H1 (cell line): Measurements from ENCODE around the gene LTBP3. TPM values are rescaled to one million over a fixed set of nuclear protein-coding genes. Genes with fewer than 3 reads are reported as not detected.

Experiments used
- CTCF ChIA-PET: fragments of 300-600 bp; sonication (Branson Sonifier 250); formaldehyde crosslinking; loops from one replicate; lab custom pipeline; 2021; ENCODE audit not compliant: partially characterized antibody; lab: Charles Lee
- POLR2A ChIA-PET: fragments of 300-600 bp; sonication (Branson Sonifier 250); formaldehyde crosslinking; loops from one replicate; lab custom pipeline; 2021; ENCODE audit warnings: inconsistent platforms; ENCODE audit not compliant: partially characterized antibody; lab: Charles Lee
- DNase-seq, 2 experiments: peaks; one replicate each; pipeline versions ENCODE4 v3.0.0 to v3.0.0-alpha.2; 2010 to 2022; ENCODE audit warnings: low spot score in 2 of 2, low read depth in 1 of 2, mixed read lengths in 1 of 2
- FAIRE-seq: peaks from 2 replicates; lab custom pipeline; 2011; peaks lifted over from hg19 to GRCh38; lab: Jason Lieb, UNC
- H2AFZ ChIP-seq: 2 replicates; pipeline ENCODE4 v1.8.1; 2012; ENCODE audit warnings: low read length, inconsistent platforms
- H2AK5ac ChIP-seq: 2 replicates; pipeline ENCODE4 v1.6.1; 2013; ENCODE audit warnings: low read depth, low read length
- H2BK120ac ChIP-seq: replicated peaks from 2 replicates; pipeline ENCODE3; 2013; ENCODE audit warnings: low read depth, low read length, inconsistent platforms
- H2BK12ac ChIP-seq: 2 replicates; pipeline ENCODE4 v1.6.1; 2013; ENCODE audit warnings: low read depth, low read length
- H2BK15ac ChIP-seq: 2 replicates; pipeline ENCODE4 v1.6.1; 2013; ENCODE audit warnings: low read length
- H2BK20ac ChIP-seq: 2 replicates; pipeline ENCODE4 v1.6.1; 2013; ENCODE audit warnings: low read length
- H2BK5ac ChIP-seq: 2 replicates; pipeline ENCODE4 v1.6.1; 2013; ENCODE audit warnings: low read depth, low read length
- H3K14ac ChIP-seq: 2 replicates; pipeline ENCODE4 v1.6.1; 2013; ENCODE audit warnings: inconsistent platforms; ENCODE audit not compliant: insufficient read length
- H3K18ac ChIP-seq: 2 replicates; pipeline ENCODE4 v1.6.1; 2013; ENCODE audit warnings: low read length; ENCODE audit errors: extremely low read depth
- H3K23ac ChIP-seq: 2 replicates; pipeline ENCODE4 v1.6.1; 2013; ENCODE audit warnings: inconsistent platforms; ENCODE audit not compliant: insufficient read length
- H3K23me2 ChIP-seq: 2 replicates; pipeline ENCODE4 v1.6.1; 2013; ENCODE audit warnings: low read depth, low read length
- H3K27ac ChIP-seq: 2 replicates; pipeline ENCODE4 v1.6.1; 2011; ENCODE audit warnings: low read depth, low read length, inconsistent platforms
- H3K27me3 ChIP-seq, 4 experiments: replicated peaks in 1 of 4; 1 replicate in 1 of 4; 2 replicates in 3 of 4; pipeline versions ENCODE4 v1.6.1 to v1.8.1; 2011 to 2013; ENCODE audit warnings: low read length in 3 of 4, mild to moderate bottlenecking in 3 of 4, inconsistent platforms in 2 of 4, mixed read lengths in 2 of 4, moderate library complexity in 1 of 4; ENCODE audit not compliant: control insufficient read depth in 3 of 4, insufficient read depth in 3 of 4; ENCODE audit errors: extremely low read depth in 1 of 4
- H3K36me3 ChIP-seq, 4 experiments: 2 replicates each; pipeline versions ENCODE4 v1.6.1 to v1.8.1; 2011 to 2013; ENCODE audit warnings: mild to moderate bottlenecking in 4 of 4, low read length in 3 of 4, moderate library complexity in 2 of 4, control low read depth in 1 of 4, inconsistent platforms in 1 of 4; ENCODE audit not compliant: insufficient read depth in 4 of 4, control insufficient read depth in 2 of 4
- H3K4ac ChIP-seq: replicated peaks from 2 replicates; pipeline ENCODE3; 2013; ENCODE audit warnings: low read length, low read depth, mixed read lengths, inconsistent platforms; ENCODE audit not compliant: insufficient read length
- H3K4me1 ChIP-seq, 4 experiments: replicated peaks in 1 of 4; 1 replicate in 1 of 4; 2 replicates in 3 of 4; pipeline versions ENCODE4 v1.6.1 to v1.8.1; 2011 to 2013; ENCODE audit warnings: low read length in 3 of 4, inconsistent platforms in 2 of 4, mixed read lengths in 1 of 4; ENCODE audit not compliant: insufficient read depth in 4 of 4, control insufficient read depth in 3 of 4
- H3K4me2 ChIP-seq, 2 experiments: 2 replicates each; pipeline versions ENCODE4 v1.6.1 to v1.8.1; 2011 to 2013; ENCODE audit warnings: low read depth in 2 of 2, low read length in 2 of 2, control low read depth in 1 of 2, inconsistent platforms in 1 of 2, mild to moderate bottlenecking in 1 of 2; ENCODE audit not compliant: insufficient read depth in 1 of 2
- H3K4me3 ChIP-seq, 4 experiments: fragments of 200-600, 300-600 bp in 1 of 4; sonication (generic), shearing (Covaris generic), sonication (Bioruptor Twin) in 1 of 4; 2 replicates each; pipeline versions ENCODE4 v1.5.1 to v1.8.1; 2011 to 2016; ENCODE audit warnings: low read length in 4 of 4, low read depth in 3 of 4, control low read depth in 2 of 4, inconsistent platforms in 2 of 4, mild to moderate bottlenecking in 2 of 4, mixed read lengths in 1 of 4, moderate library complexity in 1 of 4; ENCODE audit not compliant: insufficient read depth in 2 of 4; ENCODE audit errors: extremely low read depth in 1 of 4
- H3K56ac ChIP-seq: replicated peaks from 2 replicates; pipeline ENCODE3; 2013; ENCODE audit warnings: low read depth, mild to moderate bottlenecking, mixed read lengths, low read length, inconsistent platforms; ENCODE audit not compliant: insufficient read length
- H3K79me1 ChIP-seq: 2 replicates; pipeline ENCODE4 v1.6.1; 2013; ENCODE audit warnings: low read depth, low read length, control low read depth
- H3K79me2 ChIP-seq, 2 experiments: 2 replicates each; pipeline versions ENCODE4 v1.6.1 to v1.8.1; 2012 to 2013; ENCODE audit warnings: low read length in 2 of 2, mild to moderate bottlenecking in 2 of 2, inconsistent platforms in 1 of 2; ENCODE audit not compliant: insufficient read depth in 2 of 2, control insufficient read depth in 1 of 2
- H3K9ac ChIP-seq, 4 experiments: replicated peaks in 1 of 4; 1 replicate in 1 of 4; 2 replicates in 3 of 4; pipeline versions ENCODE4 v1.6.1 to v1.8.1; 2011 to 2013; ENCODE audit warnings: low read depth in 3 of 4, low read length in 3 of 4, control low read depth in 2 of 4, mild to moderate bottlenecking in 2 of 4, moderate library complexity in 2 of 4, inconsistent platforms in 1 of 4; ENCODE audit errors: extremely low read depth in 1 of 4
- H3K9me3 ChIP-seq, 2 experiments: 2 replicates each; pipeline versions ENCODE4 v1.6.1 to v1.8.1; 2012 to 2013; ENCODE audit warnings: mild to moderate bottlenecking in 2 of 2, moderate library complexity in 2 of 2, control low read depth in 1 of 2, inconsistent platforms in 1 of 2, low read depth in 1 of 2, low read length in 1 of 2, mixed read lengths in 1 of 2; ENCODE audit not compliant: insufficient read depth in 2 of 2
- H4K20me1 ChIP-seq, 2 experiments: replicated peaks in 1 of 2; 2 replicates each; pipeline versions ENCODE3 to v1.8.1; 2011 to 2013; ENCODE audit warnings: inconsistent platforms in 2 of 2, low read length in 2 of 2, mild to moderate bottlenecking in 1 of 2; ENCODE audit not compliant: insufficient read depth in 2 of 2, control insufficient read depth in 1 of 2
- H4K5ac ChIP-seq: 2 replicates; pipeline ENCODE4 v1.6.1; 2013; ENCODE audit warnings: low read length, low read depth, mixed read lengths, inconsistent platforms; ENCODE audit not compliant: insufficient read length
- H4K8ac ChIP-seq: 2 replicates; pipeline ENCODE4 v1.8.0; 2013; ENCODE audit warnings: mild to moderate bottlenecking, moderate library complexity, low read length, inconsistent platforms; ENCODE audit not compliant: insufficient read depth; ENCODE audit errors: extremely low read depth
- H4K91ac ChIP-seq: replicated peaks from 2 replicates; pipeline ENCODE3; 2013; ENCODE audit warnings: low read length, mixed read lengths, inconsistent platforms; ENCODE audit not compliant: insufficient read length
- ASH2L ChIP-seq: fragments of 200-600, 300-600 bp; sonication (generic); IDR thresholded peaks from one replicate; pipeline ENCODE4 v1.7.1; 2017; ENCODE audit warnings: low read length
- CHD2 ChIP-seq: IDR thresholded peaks from 2 replicates; pipeline ENCODE4 v1.6.1; 2012; ENCODE audit warnings: low read length, improper control_type of control experiment
- CREB1 ChIP-seq: IDR thresholded peaks from 2 replicates; pipeline ENCODE4 v1.6.1; 2012; ENCODE audit warnings: inconsistent platforms
- CTCF ChIP-seq, 3 experiments: IDR thresholded peaks; 1 replicate in 2 of 3; 2 replicates in 1 of 3; pipeline versions ENCODE4 v1.5.1 to v1.6.1; 2011; ENCODE audit warnings: low read length in 3 of 3, mild to moderate bottlenecking in 3 of 3, inconsistent platforms in 2 of 3, low read depth in 1 of 3, moderate library complexity in 1 of 3; ENCODE audit not compliant: insufficient read depth in 1 of 3; ENCODE audit errors: control extremely low read depth in 1 of 3
- GABPA ChIP-seq: IDR thresholded peaks from 2 replicates; pipeline ENCODE4 v1.6.1; 2011; ENCODE audit warnings: mild to moderate bottlenecking, low read length, moderate library complexity, borderline replicate concordance; ENCODE audit not compliant: insufficient read depth
- NANOG ChIP-seq: IDR thresholded peaks from 2 replicates; pipeline ENCODE4 v1.6.1; 2011; ENCODE audit warnings: low read length, low read depth, mild to moderate bottlenecking, inconsistent platforms; ENCODE audit not compliant: insufficient read depth, poor library complexity, severe bottlenecking
- POLR2A ChIP-seq, 2 experiments: IDR thresholded peaks; 1 replicate in 1 of 2; 2 replicates in 1 of 2; pipeline ENCODE4 v1.6.1; 2011; ENCODE audit warnings: low read depth in 2 of 2, low read length in 2 of 2, mild to moderate bottlenecking in 2 of 2; ENCODE audit errors: control extremely low read depth in 1 of 2
- RBBP5 ChIP-seq: IDR thresholded peaks from 2 replicates; pipeline ENCODE4 v1.7.1; 2012; ENCODE audit warnings: low read depth, mild to moderate bottlenecking, inconsistent platforms, low read length, moderate library complexity, borderline replicate concordance
- RFX5 ChIP-seq: IDR thresholded peaks from 2 replicates; pipeline ENCODE4 v1.6.1; 2011; ENCODE audit warnings: low read depth, low read length, improper control_type of control experiment, borderline replicate concordance
- USF2 ChIP-seq: IDR thresholded peaks from 2 replicates; pipeline ENCODE4 v1.6.1; 2011; ENCODE audit warnings: low read length, improper control_type of control experiment
- WGBS, 2 experiments: shearing (Covaris generic) in 1 of 2; methylation state at CpG; one replicate each; pipeline versions ENCODE4 v1.1.6 to v1.1.7; 2013 to 2015; ENCODE audit warnings: low lambda C conversion rate in 2 of 2, mixed read lengths in 2 of 2, inconsistent platforms in 1 of 2, low coverage in 1 of 2, missing lambda C conversion rate in 1 of 2; ENCODE audit not compliant: insufficient replicate concordance in 2 of 2, insufficient coverage in 1 of 2, insufficient read length in 1 of 2; ENCODE audit errors: extremely low coverage in 1 of 2, missing lambda C conversion rate in 1 of 2; 5-methylcytosine and 5-hydroxymethylcytosine counted together
- polyA plus RNA-seq, 7 experiments: library from polyadenylated mRNA; depleted of rRNA in 3 of 7; stranded (reverse) in 5 of 7; unstranded in 2 of 7; fragments of >200 nt in 5 of 7; fragments of 200-250 nt in 2 of 7; gene quantifications; 1 replicate in 5 of 7; 2 replicates in 1 of 7; 4 replicates in 1 of 7; pipeline versions ENCODE4 v1.2.1 to v1.2.3, GENCODE V29; 2011 to 2013; ENCODE audit warnings: missing spikeins in 2 of 7, mixed read lengths in 2 of 7
- total RNA-seq: library from RNA; stranded (reverse); fragmentation: NEBNext Ultra II Directional; extraction: Animal tissue kit (Norgen Biotek cat#: 25700); gene quantifications from 2 replicates; pipeline ENCODE4 v1.2.1, GENCODE V29; 2021

Gene LTBP3
- total and polyA plus RNA-seq, 2 of the 8 experiments (the other 6 are each of a cell fraction or from before 2014, with no cell fraction given): 12.8 to 17.8 TPM

GRCh38 chr11:65584106-65584505 lies 25.9 kb upstream of the LTBP3 start:
- Histone ChIP-seq H3K4me2 (peak overlapping the region in 1 of 2 experiments; percentile 54; a peak in 1 of 4 replicates), H3K23me2 (peaks cover 3% of the 10 kb centered on the region; the same call in 1 of the 2 replicates), H2BK12ac (no peak overlapping the region), H3K14ac (no peak overlapping the region), H2BK5ac (no peak overlapping the region), H3K9ac (no peak overlapping the region), H3K23ac (no peak overlapping the region), H3K4me1 (peaks cover 0 to 22% (median 6%) of the 10 kb centered on the region in 4 experiments; a peak in 6 of 7 replicates), H4K5ac (no peak overlapping the region), H3K18ac (no peak overlapping the region), H2AFZ (no peak overlapping the region), H3K56ac (no peak overlapping the region), H4K20me1 (peaks cover 0 to 2% of the 10 kb centered on the region in 2 experiments), H2BK120ac (no peak overlapping the region), H2BK15ac (0 out of 2 replicates have a peak overlapping the region, but pooled peaks have one; percentile 66), H3K27me3 (peaks cover 20 to 47% (median 39%) of the 10 kb centered on the region in 4 experiments; a peak in 6 of 7 replicates), H3K27ac (no peak overlapping the region), H3K9me3 (no peaks in the 10 kb centered on the region), H4K91ac (no peak overlapping the region), H3K79me2 (no peaks in the 10 kb centered on the region), H2BK20ac (no peak overlapping the region), H2AK5ac (peak overlapping the region; percentile 86), H3K4me3 (no peak overlapping the region), H3K79me1 (no peaks in the 10 kb centered on the region), H3K36me3 (no peaks in the 10 kb centered on the region), H3K4ac (no peak overlapping the region), H4K8ac (no peak overlapping the region; the same call in 1 of the 2 replicates)
- CTCF ChIA-PET: interaction anchor here (0.5 to 14.5 kb wide), 5 partner anchors 9 to 895 kb away, joined by 3 to 162 read pairs (median 5); partner anchors contain the start of genes FAM89B, KCNK7 and ZNRD2
- WGBS, 2 experiments: 83% methylated on average over 8 of the region's 8 CpGs; no CpG with 5 or more reads in 1 of the 2 experiments
- DNase-seq (no peak), FAIRE-seq (no peak)
- POLR2A ChIA-PET: interaction anchor here (0.7 to 4.4 kb wide), 5 partner anchors 8 to 462 kb away, joined by 3 to 36 read pairs (median 7); partner anchors contain the start of genes EHBP1L1, FAM89B, FAU and MRPL49
- TF ChIP-seq USF2 (no peak), CHD2 (no peak), CREB1 (no peak), CTCF (IDR thresholded peaks at IDR 0.05; ENCODE audit: control extremely low read depth in 1 of 3, insufficient read depth in 1 of 3, low read depth in 1 of 3, low read length in 3 of 3) (no peak), ASH2L (no peak), NANOG (no peak), GABPA (no peak), POLR2A (IDR thresholded peaks at IDR 0.05; ENCODE audit: control extremely low read depth in 1 of 2, low read depth in 2 of 2, low read length in 2 of 2) (no peak), RBBP5 (no peak), RFX5 (no peak)
